ENCODE data around the gene USP7.
"Not testable (repeated sequence)": the region's sequence is repeated elsewhere in the genome, so short reads cannot be mapped to it uniquely, and the experiment has no call there.

Gene USP7

DNA sequence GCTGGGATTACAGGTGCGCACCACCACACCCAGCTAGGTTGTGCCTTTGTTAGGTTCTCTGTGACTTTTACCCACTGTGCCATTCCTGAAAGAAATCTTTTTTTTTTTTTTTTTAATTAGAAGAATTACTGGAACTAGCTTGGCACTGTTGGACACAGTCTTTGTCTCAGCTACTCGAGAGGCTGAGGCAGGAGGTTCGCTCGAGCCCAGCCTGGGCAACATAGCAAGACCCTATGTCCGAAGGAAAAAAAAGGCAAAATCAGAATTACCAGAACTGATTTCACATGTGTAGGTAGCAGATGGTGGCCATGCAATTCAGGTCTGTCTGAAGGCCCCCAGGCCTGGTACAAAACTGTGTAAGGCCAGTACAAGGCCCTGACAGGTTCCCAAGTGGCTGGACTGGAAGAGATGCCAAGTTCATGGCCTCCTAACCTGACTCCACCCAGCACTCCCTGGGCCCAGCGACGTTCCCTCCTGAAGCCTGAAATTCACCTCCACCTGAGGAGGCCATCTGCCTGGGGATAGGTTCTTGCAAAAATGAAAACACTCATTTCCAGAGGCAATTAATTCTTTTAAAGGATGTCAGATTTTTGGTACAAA, 117.9 kb downstream of the USP7 start:
- Histone ChIP-seq H3K27me3 (ENCODE audit: insufficient read depth, poor library complexity, severe bottlenecking) (no peaks in the 10 kb centered on the region), H3K27ac (replicated peaks) (no peak overlapping the region)

DNA sequence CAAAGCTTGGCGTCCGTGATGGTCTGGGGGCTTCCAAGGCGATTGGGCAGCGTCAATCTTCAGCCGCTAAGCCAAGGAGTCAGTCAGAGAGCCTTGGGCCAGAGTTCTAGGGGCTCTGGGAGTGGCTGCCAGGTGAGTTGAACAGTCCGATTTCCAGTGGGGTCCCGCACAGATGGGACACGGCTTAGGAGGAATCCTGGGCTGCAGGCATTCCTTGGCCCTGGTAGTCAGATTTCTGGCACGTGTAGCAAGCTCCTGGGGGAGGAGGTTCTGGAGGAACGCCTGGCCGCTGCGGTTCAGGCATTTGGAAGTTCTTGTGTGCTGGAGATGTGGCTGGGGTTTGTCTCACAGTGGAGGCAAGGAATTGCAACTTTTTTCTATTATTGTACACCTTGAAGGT, 120.4 kb downstream of the USP7 start:
- not testable (repeated sequence) for H3K27me3 ChIP-seq (ENCODE audit: insufficient read depth, poor library complexity, severe bottlenecking); H3K4me3 ChIP-seq (replicated peaks; ENCODE audit: insufficient read depth, low read length); H3K27ac ChIP-seq (replicated peaks); DNase-seq (ENCODE audit: low read depth in 1 of 2, low spot score in 1 of 2)

More for the DNA sequence above, 117.9 kb downstream of the USP7 start:
- no peak for DNase-seq (ENCODE audit: low read depth in 1 of 2, low spot score in 1 of 2)
- H3K4me3 ChIP-seq (replicated peaks; ENCODE audit: insufficient read depth, low read length), result no peak overlapping the region
- TF ChIP-seq SPI1 (IDR thresholded peaks at IDR 0.05; ENCODE audit: borderline replicate concordance, low read depth) (no peak), POLR2AphosphoS5 (IDR thresholded peaks at IDR 0.05; ENCODE audit: low read depth) (no peak), GABPA (IDR thresholded peaks at IDR 0.05; ENCODE audit: low read depth) (no peak)
- TF ChIP-seq, protein P1, sequence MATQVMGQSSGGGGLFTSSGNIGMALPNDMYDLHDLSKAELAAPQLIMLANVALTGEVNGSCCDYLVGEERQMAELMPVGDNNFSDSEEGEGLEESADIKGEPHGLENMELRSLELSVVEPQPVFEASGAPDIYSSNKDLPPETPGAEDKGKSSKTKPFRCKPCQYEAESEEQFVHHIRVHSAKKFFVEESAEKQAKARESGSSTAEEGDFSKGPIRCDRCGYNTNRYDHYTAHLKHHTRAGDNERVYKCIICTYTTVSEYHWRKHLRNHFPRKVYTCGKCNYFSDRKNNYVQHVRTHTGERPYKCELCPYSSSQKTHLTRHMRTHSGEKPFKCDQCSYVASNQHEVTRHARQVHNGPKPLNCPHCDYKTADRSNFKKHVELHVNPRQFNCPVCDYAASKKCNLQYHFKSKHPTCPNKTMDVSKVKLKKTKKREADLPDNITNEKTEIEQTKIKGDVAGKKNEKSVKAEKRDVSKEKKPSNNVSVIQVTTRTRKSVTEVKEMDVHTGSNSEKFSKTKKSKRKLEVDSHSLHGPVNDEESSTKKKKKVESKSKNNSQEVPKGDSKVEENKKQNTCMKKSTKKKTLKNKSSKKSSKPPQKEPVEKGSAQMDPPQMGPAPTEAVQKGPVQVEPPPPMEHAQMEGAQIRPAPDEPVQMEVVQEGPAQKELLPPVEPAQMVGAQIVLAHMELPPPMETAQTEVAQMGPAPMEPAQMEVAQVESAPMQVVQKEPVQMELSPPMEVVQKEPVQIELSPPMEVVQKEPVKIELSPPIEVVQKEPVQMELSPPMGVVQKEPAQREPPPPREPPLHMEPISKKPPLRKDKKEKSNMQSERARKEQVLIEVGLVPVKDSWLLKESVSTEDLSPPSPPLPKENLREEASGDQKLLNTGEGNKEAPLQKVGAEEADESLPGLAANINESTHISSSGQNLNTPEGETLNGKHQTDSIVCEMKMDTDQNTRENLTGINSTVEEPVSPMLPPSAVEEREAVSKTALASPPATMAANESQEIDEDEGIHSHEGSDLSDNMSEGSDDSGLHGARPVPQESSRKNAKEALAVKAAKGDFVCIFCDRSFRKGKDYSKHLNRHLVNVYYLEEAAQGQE (IDR thresholded peaks at IDR 0.05; ENCODE audit: insufficient replicate concordance, low read depth), result no peak
- TF ChIP-seq, protein P2, sequence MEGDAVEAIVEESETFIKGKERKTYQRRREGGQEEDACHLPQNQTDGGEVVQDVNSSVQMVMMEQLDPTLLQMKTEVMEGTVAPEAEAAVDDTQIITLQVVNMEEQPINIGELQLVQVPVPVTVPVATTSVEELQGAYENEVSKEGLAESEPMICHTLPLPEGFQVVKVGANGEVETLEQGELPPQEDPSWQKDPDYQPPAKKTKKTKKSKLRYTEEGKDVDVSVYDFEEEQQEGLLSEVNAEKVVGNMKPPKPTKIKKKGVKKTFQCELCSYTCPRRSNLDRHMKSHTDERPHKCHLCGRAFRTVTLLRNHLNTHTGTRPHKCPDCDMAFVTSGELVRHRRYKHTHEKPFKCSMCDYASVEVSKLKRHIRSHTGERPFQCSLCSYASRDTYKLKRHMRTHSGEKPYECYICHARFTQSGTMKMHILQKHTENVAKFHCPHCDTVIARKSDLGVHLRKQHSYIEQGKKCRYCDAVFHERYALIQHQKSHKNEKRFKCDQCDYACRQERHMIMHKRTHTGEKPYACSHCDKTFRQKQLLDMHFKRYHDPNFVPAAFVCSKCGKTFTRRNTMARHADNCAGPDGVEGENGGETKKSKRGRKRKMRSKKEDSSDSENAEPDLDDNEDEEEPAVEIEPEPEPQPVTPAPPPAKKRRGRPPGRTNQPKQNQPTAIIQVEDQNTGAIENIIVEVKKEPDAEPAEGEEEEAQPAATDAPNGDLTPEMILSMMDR (IDR thresholded peaks at IDR 0.05; ENCODE audit: insufficient read depth, low read length), result no peak

All from HL-60 (cell line).